Tongue (tissue), 2 donors: ENCODE data around the gene WSB1. TPM values are rescaled to one million over a fixed set of nuclear protein-coding genes. Genes with fewer than 3 reads are reported as not detected.
"Not testable (repeated sequence)": the region's sequence is repeated elsewhere in the genome, so short reads cannot be mapped to it uniquely, and the experiment has no call there.

Source experiments
- DNase-seq: peaks from one replicate; pipeline ENCODE4 v3.0.0-alpha.2; 2015
- total RNA-seq: library from RNA; depleted of rRNA; stranded (reverse); fragments of >200 nt; gene quantifications from one replicate; pipeline ENCODE4 v1.2.3, GENCODE V29; 2014

Gene WSB1
- 226 TPM for total RNA-seq

GRCh38 chr17:27293898-27294688 lies at the start of gene WSB1:
Gene WSB1, plus strand, starts transcription at chr17:27294114. Its CDS starts 282 bp downstream, at chr17:27294396.
- peak; percentile 97 for DNase-seq

- DNase-seq = peak; percentile 73
Measured at GRCh38 chr17:27244491-27245223, 49.3 kb upstream of the WSB1 start.

GRCh38 chr17:27245230-27245696 lies 48.7 kb upstream of the WSB1 start:
- DNase-seq = peak; percentile 94

GRCh38 chr17:27246537-27246936 lies 47.4 kb upstream of the WSB1 start:
- DNase-seq = no peak

GRCh38 chr17:27247071-27247957 lies 46.6 kb upstream of the WSB1 start:
- peak; percentile 18 for DNase-seq

GRCh38 chr17:27247958-27248342 lies 46.0 kb upstream of the WSB1 start:
- no peak for DNase-seq

- not testable (repeated sequence) for DNase-seq
Measured at GRCh38 chr17:27250791-27251190, 43.1 kb upstream of the WSB1 start.

- DNase-seq = not testable (repeated sequence)
Measured at GRCh38 chr17:27254802-27255201, 39.1 kb upstream of the WSB1 start.

- DNase-seq = peak; percentile 50
Measured at GRCh38 chr17:27256225-27257030, 37.5 kb upstream of the WSB1 start.

GRCh38 chr17:27257031-27257357 lies 36.9 kb upstream of the WSB1 start:
- no peak for DNase-seq

- no peak for DNase-seq
Measured at GRCh38 chr17:27259356-27259755, 34.6 kb upstream of the WSB1 start.

- DNase-seq = no peak
Measured at GRCh38 chr17:27263386-27263785, 30.5 kb upstream of the WSB1 start.

- DNase-seq = no peak
Measured at GRCh38 chr17:27264068-27264812, 29.7 kb upstream of the WSB1 start.

GRCh38 chr17:27265333-27265732 lies 28.6 kb upstream of the WSB1 start:
- no peak for DNase-seq

- no peak for DNase-seq
Measured at GRCh38 chr17:27266228-27266627, 27.7 kb upstream of the WSB1 start.

- DNase-seq = no peak
Measured at GRCh38 chr17:27268394-27269085, 25.4 kb upstream of the WSB1 start.

- DNase-seq = no peak
Measured at GRCh38 chr17:27269201-27269600, 24.7 kb upstream of the WSB1 start.

GRCh38 chr17:27269974-27270373 lies 23.9 kb upstream of the WSB1 start:
- no peak for DNase-seq

GRCh38 chr17:27276653-27277156 lies 17.2 kb upstream of the WSB1 start:
- peak; percentile 43 for DNase-seq

- DNase-seq = not testable (repeated sequence)
Measured at GRCh38 chr17:27279132-27279531, 14.8 kb upstream of the WSB1 start.
